Uterus (tissue), 2 donors: ENCODE data around the gene RNF130.

Experiments
- POLR2A ChIP-seq, 2 donors: fragments of 450-650 bp; IDR thresholded peaks; one replicate each; pipeline ENCODE4 v1.6.1; 2016; ENCODE audit warnings: antibody characterized with exemption in 2 of 2, mild to moderate bottlenecking in 1 of 2, moderate library complexity in 1 of 2
- TF ChIP-seq, protein P1 (sequence below), 4 experiments: fragments of 200-600 bp in 2 of 4; fragments of 450-650 bp in 2 of 4; sonication (generic) in 2 of 4; IDR thresholded peaks; one replicate each; pipeline ENCODE4 v1.5.1; 2016 to 2019; ENCODE audit warnings: antibody characterized with exemption in 4 of 4, mild to moderate bottlenecking in 2 of 4, moderate library complexity in 1 of 4

DNA sequence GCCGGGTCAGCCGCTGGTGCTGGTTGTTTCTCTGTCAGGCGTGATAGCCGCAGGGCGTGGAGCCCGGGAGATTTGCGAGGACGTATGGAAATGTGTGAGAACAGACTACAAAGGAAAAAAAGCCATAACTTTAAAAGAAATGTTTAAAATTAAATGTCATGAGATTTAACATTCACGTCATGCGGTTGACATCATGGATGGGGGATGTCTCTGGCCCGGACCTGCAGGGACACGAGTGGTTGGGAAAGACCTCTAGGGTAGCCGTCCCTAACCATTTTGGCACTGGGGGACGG is 643 bp upstream of the RNF130 start:
- TF ChIP-seq, protein P1, sequence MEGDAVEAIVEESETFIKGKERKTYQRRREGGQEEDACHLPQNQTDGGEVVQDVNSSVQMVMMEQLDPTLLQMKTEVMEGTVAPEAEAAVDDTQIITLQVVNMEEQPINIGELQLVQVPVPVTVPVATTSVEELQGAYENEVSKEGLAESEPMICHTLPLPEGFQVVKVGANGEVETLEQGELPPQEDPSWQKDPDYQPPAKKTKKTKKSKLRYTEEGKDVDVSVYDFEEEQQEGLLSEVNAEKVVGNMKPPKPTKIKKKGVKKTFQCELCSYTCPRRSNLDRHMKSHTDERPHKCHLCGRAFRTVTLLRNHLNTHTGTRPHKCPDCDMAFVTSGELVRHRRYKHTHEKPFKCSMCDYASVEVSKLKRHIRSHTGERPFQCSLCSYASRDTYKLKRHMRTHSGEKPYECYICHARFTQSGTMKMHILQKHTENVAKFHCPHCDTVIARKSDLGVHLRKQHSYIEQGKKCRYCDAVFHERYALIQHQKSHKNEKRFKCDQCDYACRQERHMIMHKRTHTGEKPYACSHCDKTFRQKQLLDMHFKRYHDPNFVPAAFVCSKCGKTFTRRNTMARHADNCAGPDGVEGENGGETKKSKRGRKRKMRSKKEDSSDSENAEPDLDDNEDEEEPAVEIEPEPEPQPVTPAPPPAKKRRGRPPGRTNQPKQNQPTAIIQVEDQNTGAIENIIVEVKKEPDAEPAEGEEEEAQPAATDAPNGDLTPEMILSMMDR (IDR thresholded peaks at IDR 0.05), result no peak
- TF ChIP-seq POLR2A (IDR thresholded peaks at IDR 0.05), result no peak
